ENCODE results near the gene USP36.

DNA sequence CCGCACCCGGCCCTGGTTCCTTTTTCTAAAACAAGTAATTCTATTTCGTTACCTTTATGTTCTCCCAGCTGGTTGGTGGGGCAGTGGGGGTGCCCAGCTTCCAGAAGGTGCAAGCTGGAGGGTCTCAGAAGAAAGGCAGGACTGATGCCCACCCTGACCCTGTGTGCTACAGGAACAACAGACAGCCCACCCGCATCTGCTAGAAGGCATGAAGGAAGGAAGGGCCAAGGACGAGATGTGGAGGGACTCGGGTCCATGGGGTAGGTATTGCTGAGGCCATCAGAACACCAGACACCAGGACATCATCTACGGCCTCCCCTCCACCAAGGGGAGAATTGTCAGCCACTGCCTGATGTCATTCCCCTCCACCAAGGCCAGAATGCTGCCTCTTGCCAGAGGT is 52.2 kb downstream of the USP36 start:
- TF ChIP-seq, protein P1, sequence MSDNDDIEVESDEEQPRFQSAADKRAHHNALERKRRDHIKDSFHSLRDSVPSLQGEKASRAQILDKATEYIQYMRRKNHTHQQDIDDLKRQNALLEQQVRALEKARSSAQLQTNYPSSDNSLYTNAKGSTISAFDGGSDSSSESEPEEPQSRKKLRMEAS (IDR thresholded peaks at IDR 0.05): no peak
- TF ChIP-seq EP300 (IDR thresholded peaks at IDR 0.05; ENCODE audit: borderline replicate concordance): no peak
- TF ChIP-seq RAD21 (IDR thresholded peaks at IDR 0.05; ENCODE audit: low read depth): no peak
- TF ChIP-seq TAF1 (IDR thresholded peaks at IDR 0.05; ENCODE audit: low read depth): no peak
- no peak for TF ChIP-seq TCF12 (IDR thresholded peaks at IDR 0.05; ENCODE audit: low read depth)
- TF ChIP-seq, protein P2, sequence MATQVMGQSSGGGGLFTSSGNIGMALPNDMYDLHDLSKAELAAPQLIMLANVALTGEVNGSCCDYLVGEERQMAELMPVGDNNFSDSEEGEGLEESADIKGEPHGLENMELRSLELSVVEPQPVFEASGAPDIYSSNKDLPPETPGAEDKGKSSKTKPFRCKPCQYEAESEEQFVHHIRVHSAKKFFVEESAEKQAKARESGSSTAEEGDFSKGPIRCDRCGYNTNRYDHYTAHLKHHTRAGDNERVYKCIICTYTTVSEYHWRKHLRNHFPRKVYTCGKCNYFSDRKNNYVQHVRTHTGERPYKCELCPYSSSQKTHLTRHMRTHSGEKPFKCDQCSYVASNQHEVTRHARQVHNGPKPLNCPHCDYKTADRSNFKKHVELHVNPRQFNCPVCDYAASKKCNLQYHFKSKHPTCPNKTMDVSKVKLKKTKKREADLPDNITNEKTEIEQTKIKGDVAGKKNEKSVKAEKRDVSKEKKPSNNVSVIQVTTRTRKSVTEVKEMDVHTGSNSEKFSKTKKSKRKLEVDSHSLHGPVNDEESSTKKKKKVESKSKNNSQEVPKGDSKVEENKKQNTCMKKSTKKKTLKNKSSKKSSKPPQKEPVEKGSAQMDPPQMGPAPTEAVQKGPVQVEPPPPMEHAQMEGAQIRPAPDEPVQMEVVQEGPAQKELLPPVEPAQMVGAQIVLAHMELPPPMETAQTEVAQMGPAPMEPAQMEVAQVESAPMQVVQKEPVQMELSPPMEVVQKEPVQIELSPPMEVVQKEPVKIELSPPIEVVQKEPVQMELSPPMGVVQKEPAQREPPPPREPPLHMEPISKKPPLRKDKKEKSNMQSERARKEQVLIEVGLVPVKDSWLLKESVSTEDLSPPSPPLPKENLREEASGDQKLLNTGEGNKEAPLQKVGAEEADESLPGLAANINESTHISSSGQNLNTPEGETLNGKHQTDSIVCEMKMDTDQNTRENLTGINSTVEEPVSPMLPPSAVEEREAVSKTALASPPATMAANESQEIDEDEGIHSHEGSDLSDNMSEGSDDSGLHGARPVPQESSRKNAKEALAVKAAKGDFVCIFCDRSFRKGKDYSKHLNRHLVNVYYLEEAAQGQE (IDR thresholded peaks at IDR 0.05; ENCODE audit: low read depth): no peak
- TF ChIP-seq, protein P3, sequence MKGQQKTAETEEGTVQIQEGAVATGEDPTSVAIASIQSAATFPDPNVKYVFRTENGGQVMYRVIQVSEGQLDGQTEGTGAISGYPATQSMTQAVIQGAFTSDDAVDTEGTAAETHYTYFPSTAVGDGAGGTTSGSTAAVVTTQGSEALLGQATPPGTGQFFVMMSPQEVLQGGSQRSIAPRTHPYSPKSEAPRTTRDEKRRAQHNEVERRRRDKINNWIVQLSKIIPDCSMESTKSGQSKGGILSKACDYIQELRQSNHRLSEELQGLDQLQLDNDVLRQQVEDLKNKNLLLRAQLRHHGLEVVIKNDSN (IDR thresholded peaks at IDR 0.05): no peak
- TF ChIP-seq CEBPB (IDR thresholded peaks at IDR 0.05): no peak
- TF ChIP-seq YY1 (IDR thresholded peaks at IDR 0.05; ENCODE audit: low read depth): no peak
- TF ChIP-seq CREB1 (IDR thresholded peaks at IDR 0.05; ENCODE audit: low read depth): no peak

Measured in Ishikawa (cell line).